CD14-positive monocyte (primary cell): ENCODE data around the gene ESPNL. TPM values are rescaled to one million over a fixed set of nuclear protein-coding genes. Genes with fewer than 3 reads are reported as not detected.

ENCODE experiments used
- DNase-seq, 3 donors: peaks; one replicate each; pipeline ENCODE4 v3.0.0-alpha.2; 2011 to 2022
- H2AFZ ChIP-seq: 2 replicates; pipeline ENCODE4 v1.6.0; 2012; ENCODE audit warnings: mild to moderate bottlenecking, low read depth, low read length, inconsistent platforms; ENCODE audit not compliant: insufficient read depth, poor library complexity, severe bottlenecking
- H3K27ac ChIP-seq, 2 donors: 1 replicate in 1 of 2; 2 replicates in 1 of 2; pipeline ENCODE4 v1.5.1; 2012 to 2013; ENCODE audit warnings: low read length in 2 of 2, control low read depth in 1 of 2, inconsistent platforms in 1 of 2, low read depth in 1 of 2, mild to moderate bottlenecking in 1 of 2
- H3K27me3 ChIP-seq, 2 donors: one replicate each; pipeline versions ENCODE4 v1.6.0 to v1.6.1; 2011 to 2013; ENCODE audit warnings: low read length in 2 of 2; ENCODE audit not compliant: control insufficient read depth in 2 of 2, insufficient read depth in 2 of 2
- H3K36me3 ChIP-seq, 2 donors: replicated peaks in 1 of 2; 1 replicate in 1 of 2; 2 replicates in 1 of 2; pipeline versions ENCODE4 v1.5.1 to v1.6.1; 2012 to 2013; ENCODE audit warnings: low read length in 2 of 2, control low read depth in 1 of 2, inconsistent platforms in 1 of 2, mild to moderate bottlenecking in 1 of 2; ENCODE audit not compliant: insufficient read depth in 2 of 2, control insufficient read depth in 1 of 2
- H3K4me1 ChIP-seq, 2 donors: 1 replicate in 1 of 2; 2 replicates in 1 of 2; pipeline versions ENCODE4 v1.5.1 to v1.6.1; 2012 to 2013; ENCODE audit warnings: low read length in 2 of 2, control low read depth in 1 of 2, inconsistent platforms in 1 of 2, mild to moderate bottlenecking in 1 of 2, moderate library complexity in 1 of 2; ENCODE audit not compliant: insufficient read depth in 2 of 2, control insufficient read depth in 1 of 2
- H3K4me2 ChIP-seq: replicated peaks from 2 replicates; pipeline ENCODE3; 2012; ENCODE audit warnings: low read length, moderate library complexity, mild to moderate bottlenecking; ENCODE audit not compliant: poor library complexity, severe bottlenecking; ENCODE audit errors: extremely low read depth
- H3K4me3 ChIP-seq, 3 experiments: fragments of 200-600 bp in 1 of 3; sonication (generic) in 1 of 3; replicated peaks in 1 of 3; 1 replicate in 2 of 3; 2 replicates in 1 of 3; pipeline ENCODE4 v1.5.1; 2011 to 2013; ENCODE audit warnings: low read length in 3 of 3, mild to moderate bottlenecking in 3 of 3, control low read depth in 2 of 3, low read depth in 2 of 3, inconsistent platforms in 1 of 3, moderate library complexity in 1 of 3
- H3K79me2 ChIP-seq: 2 replicates; pipeline ENCODE4 v1.6.0; 2012; ENCODE audit warnings: mild to moderate bottlenecking, control low read depth, inconsistent platforms, low read length, moderate library complexity; ENCODE audit not compliant: insufficient read depth
- H3K9ac ChIP-seq: 2 replicates; pipeline ENCODE4 v1.6.0; 2017; ENCODE audit warnings: low read length, mild to moderate bottlenecking; ENCODE audit not compliant: insufficient read depth, poor library complexity, severe bottlenecking
- H3K9me3 ChIP-seq, 2 donors: replicated peaks in 1 of 2; 1 replicate in 1 of 2; 2 replicates in 1 of 2; pipeline versions ENCODE4 v1.5.1 to v1.6.1; 2012 to 2013; ENCODE audit warnings: low read length in 2 of 2, control low read depth in 1 of 2; ENCODE audit not compliant: control insufficient read depth in 1 of 2, insufficient read depth in 1 of 2
- H4K20me1 ChIP-seq: 2 replicates; pipeline ENCODE4 v1.6.0; 2012; ENCODE audit warnings: mild to moderate bottlenecking, low read length, control low read depth, moderate library complexity; ENCODE audit not compliant: insufficient read depth
- H3K27ac Mint-ChIP-seq, 7 donors: one replicate each; pipeline ENCODE4 v1.8.0; 2020; ENCODE audit warnings: mild to moderate bottlenecking in 7 of 7, mixed read lengths in 7 of 7, moderate library complexity in 6 of 7, inconsistent platforms in 2 of 7
- H3K27me3 Mint-ChIP-seq, 3 donors: one replicate each; pipeline ENCODE4 v1.8.0; 2021 to 2022; ENCODE audit warnings: low read depth in 3 of 3, mild to moderate bottlenecking in 3 of 3, mixed read lengths in 3 of 3, moderate library complexity in 3 of 3, inconsistent platforms in 1 of 3
- H3K36me3 Mint-ChIP-seq, 2 donors: one replicate each; pipeline ENCODE4 v1.8.0; 2020; ENCODE audit warnings: mixed read lengths in 2 of 2, inconsistent platforms in 1 of 2, mild to moderate bottlenecking in 1 of 2
- H3K4me1 Mint-ChIP-seq: one replicate; pipeline ENCODE4 v1.8.0; 2020; ENCODE audit warnings: mild to moderate bottlenecking, mixed read lengths
- H3K4me3 Mint-ChIP-seq, 2 donors: one replicate each; pipeline ENCODE4 v1.8.0; 2020; ENCODE audit warnings: mild to moderate bottlenecking in 2 of 2, mixed read lengths in 2 of 2, moderate library complexity in 1 of 2
- H3K9me3 Mint-ChIP-seq, 7 donors: one replicate each; pipeline ENCODE4 v1.8.0; 2020 to 2022; ENCODE audit warnings: mixed read lengths in 7 of 7, mild to moderate bottlenecking in 6 of 7, moderate library complexity in 6 of 7, inconsistent platforms in 2 of 7
- CTCF ChIP-seq: fragments of 200-600 bp; IDR thresholded peaks from one replicate; pipeline ENCODE4 v1.8.0; 2022; ENCODE audit warnings: antibody characterized with exemption, mild to moderate bottlenecking
- WGBS: methylation state at CpG from one replicate; pipeline ENCODE4 v1.1.5; 2013; ENCODE audit warnings: missing lambda C conversion rate; ENCODE audit not compliant: insufficient coverage; 5-methylcytosine and 5-hydroxymethylcytosine counted together
- intact Hi-C, 2 donors: fragments of 100-400 bp; cut with micrococcal nuclease; formaldehyde crosslinking; loops; one replicate each; pipeline versions ENCODE4 v1.15.0 to v1.15.1; 2023
- polyA plus RNA-seq, 3 donors: library from polyadenylated mRNA; depleted of rRNA in 1 of 3; unstranded in 2 of 3; stranded (reverse) in 1 of 3; fragments of 300-500 nt in 2 of 3; fragments of >200 nt in 1 of 3; fragmentation: Illumina TruSeq in 2 of 3; gene quantifications; 1 replicate in 2 of 3; 2 replicates in 1 of 3; pipeline ENCODE4 v1.2.3, GENCODE V29; 2012 to 2021

ESPNL gene
- polyA plus RNA-seq, 3 donors, result not detected

- H3K27ac Mint-ChIP-seq, result no peak overlapping the region
- WGBS, result over 99% methylated on average over 16 of the region's 19 CpGs
- Histone ChIP-seq H3K4me1 (peaks cover 0 to 3% of the 10 kb centered on the region in 2 donors), H3K36me3 (no peaks in the 10 kb centered on the region), H3K9me3 (no peaks in the 10 kb centered on the region), H3K27me3 (peaks cover 0 to 3% of the 10 kb centered on the region in 2 donors), H3K27ac (no peak overlapping the region), H3K9ac (no peak overlapping the region), H3K4me3 (no peak overlapping the region), H3K79me2 (no peaks in the 10 kb centered on the region), H4K20me1 (no peaks in the 10 kb centered on the region), H2AFZ (no peak overlapping the region), H3K4me2 (no peak overlapping the region)
- no peak for DNase-seq
- no peak for TF ChIP-seq CTCF
- no peak overlapping the region for H3K4me3 Mint-ChIP-seq
- peaks cover 1 to 4% (median 2%) of the 10 kb centered on the region in 3 donors for H3K27me3 Mint-ChIP-seq
- H3K4me1 Mint-ChIP-seq, result no peaks in the 10 kb centered on the region
- intact Hi-C loops, result no loop called here
- no peaks in the 10 kb centered on the region for H3K36me3 Mint-ChIP-seq
- peaks cover 0 to 4% (median 0%) of the 10 kb centered on the region in 7 donors for H3K9me3 Mint-ChIP-seq
Measured at GRCh38 chr2:238124488-238125126, 24.5 kb downstream of the ESPNL start.

- Histone ChIP-seq H3K27me3 (no peaks in the 10 kb centered on the region), H3K79me2 (no peaks in the 10 kb centered on the region), H3K9ac (no peak overlapping the region), H3K4me2 (no peak overlapping the region), H4K20me1 (no peaks in the 10 kb centered on the region), H3K4me3 (no peak overlapping the region), H3K27ac (no peak overlapping the region), H3K36me3 (no peaks in the 10 kb centered on the region), H3K9me3 (no peaks in the 10 kb centered on the region), H2AFZ (no peak overlapping the region), H3K4me1 (peaks cover 0 to 3% of the 10 kb centered on the region in 2 donors)
- H3K9me3 Mint-ChIP-seq, result peaks cover 0 to 3% (median 0%) of the 10 kb centered on the region in 7 donors
- H3K36me3 Mint-ChIP-seq, result no peaks in the 10 kb centered on the region
- intact Hi-C loops, result no loop called here
- 96% methylated on average over 13 of the region's 20 CpGs for WGBS
- H3K27ac Mint-ChIP-seq, result no peak overlapping the region
- no peak for DNase-seq
- peaks cover 0 to 4% (median 1%) of the 10 kb centered on the region in 3 donors for H3K27me3 Mint-ChIP-seq
- no peak overlapping the region for H3K4me3 Mint-ChIP-seq
- TF ChIP-seq CTCF, result no peak
- no peaks in the 10 kb centered on the region for H3K4me1 Mint-ChIP-seq
Measured at GRCh38 chr2:238125127-238125885, 25.2 kb downstream of the ESPNL start.
